HepG2 (cell line): ENCODE data around the gene BTBD19. TPM values are rescaled to one million over a fixed set of nuclear protein-coding genes. Genes with fewer than 3 reads are reported as not detected.

Experiments
- AHR ChIP-seq: IDR thresholded peaks from 2 replicates; pipeline ENCODE4 v1.6.1; 2018; ENCODE audit warnings: missing genetic modification reagents, missing compliant biosample characterization
- ASH2L ChIP-seq: fragments of 300-600, 200-600 bp; sonication (generic); IDR thresholded peaks from 2 replicates; pipeline ENCODE4 v1.7.0; 2017; ENCODE audit warnings: low read depth, mild to moderate bottlenecking, moderate library complexity, mixed read lengths, low read length; ENCODE audit not compliant: insufficient read length
- ETV5 ChIP-seq: IDR thresholded peaks from 2 replicates; pipeline ENCODE4 v1.6.1; 2018; ENCODE audit warnings: missing biosample characterization, missing genetic modification reagents, inconsistent platforms, borderline replicate concordance
- ISX ChIP-seq: sonication (generic); formaldehyde crosslinking; conservative IDR thresholded peaks from 2 replicates; pipeline ENCODE4 v1.5.0; 2020; ENCODE audit warnings: missing genetic modification reagents
- MEF2D ChIP-seq: sonication (generic); formaldehyde crosslinking; IDR thresholded peaks from 2 replicates; pipeline ENCODE4 v1.5.1; 2020; ENCODE audit warnings: mild to moderate bottlenecking, missing genetic modification reagents
- MIER3 ChIP-seq: IDR thresholded peaks from 2 replicates; pipeline ENCODE4 v1.6.1; 2016; ENCODE audit warnings: missing compliant biosample characterization, borderline replicate concordance
- SRF ChIP-seq: IDR thresholded peaks from 2 replicates; pipeline ENCODE4 v1.6.1; 2011; ENCODE audit warnings: mild to moderate bottlenecking, low read depth, low read length, moderate library complexity
- TRIM24 ChIP-seq: sonication (generic); formaldehyde crosslinking; IDR thresholded peaks from 2 replicates; pipeline ENCODE4 v1.8.0; 2022; ENCODE audit warnings: mild to moderate bottlenecking, missing genetic modification reagents
- ZNF382 ChIP-seq: sonication (generic); formaldehyde crosslinking; IDR thresholded peaks from 2 replicates; pipeline ENCODE4 v1.5.0; 2020; ENCODE audit warnings: missing genetic modification reagents, mild to moderate bottlenecking, borderline replicate concordance
- ZNF563 ChIP-seq: sonication (generic); formaldehyde crosslinking; IDR thresholded peaks from 2 replicates; pipeline ENCODE4 v1.8.0; 2022; ENCODE audit warnings: mild to moderate bottlenecking, moderate library complexity, missing genetic modification reagents
- ZNF777 ChIP-seq: sonication (generic); formaldehyde crosslinking; IDR thresholded peaks from 2 replicates; pipeline ENCODE4 v1.4.0; 2020; ENCODE audit warnings: missing genetic modification reagents
- polyA plus RNA-seq, 8 experiments: library from polyadenylated mRNA; depleted of rRNA in 3 of 8; stranded (reverse) in 7 of 8; unstranded in 1 of 8; fragments of >200 nt; fragmentation: Illumina TruSeq in 4 of 8; extraction: Trizol in 4 of 8; gene quantifications; 2 replicates each; pipeline versions ENCODE4 v1.2.1 to v1.2.3, GENCODE V29; 2011 to 2016; ENCODE audit warnings: low read depth in 4 of 8, missing spikeins in 1 of 8, mixed read lengths in 1 of 8; ENCODE audit not compliant: insufficient read depth in 1 of 8
- total RNA-seq, 5 experiments: library from RNA; depleted of rRNA; stranded (reverse); fragments of >200 nt; fragmentation: Illumina TruSeq; extraction: Trizol; gene quantifications; 2 replicates each; pipeline ENCODE4 v1.2.3, GENCODE V29; 2016; ENCODE audit warnings: low read depth in 1 of 5
- TF ChIP-seq, protein P1 (sequence below), 2 experiments: IDR thresholded peaks; 2 replicates each; pipeline ENCODE4 v1.6.1; 2011 to 2012; ENCODE audit warnings: low read length in 2 of 2, borderline replicate concordance in 1 of 2, low read depth in 1 of 2, mild to moderate bottlenecking in 1 of 2, moderate library complexity in 1 of 2
- TF ChIP-seq, protein P2 (sequence below): sonication (generic); formaldehyde crosslinking; IDR thresholded peaks from 2 replicates; pipeline ENCODE4 v1.4.0; 2020; ENCODE audit warnings: missing genetic modification reagents, mild to moderate bottlenecking, borderline replicate concordance
- TF ChIP-seq, protein P3 (sequence below): sonication (generic); formaldehyde crosslinking; IDR thresholded peaks from 2 replicates; pipeline ENCODE4 v1.5.1; 2020; ENCODE audit warnings: missing genetic modification reagents, mild to moderate bottlenecking, borderline replicate concordance
- TF ChIP-seq, protein P4 (sequence below): sonication (generic); formaldehyde crosslinking; IDR thresholded peaks from 2 replicates; pipeline ENCODE4 v1.9.0; 2021; ENCODE audit warnings: missing genetic modification reagents, mild to moderate bottlenecking, borderline replicate concordance
- TF ChIP-seq, protein P5 (sequence below): sonication (generic); formaldehyde crosslinking; IDR thresholded peaks from 2 replicates; pipeline ENCODE4 v1.4.0; 2020; ENCODE audit warnings: missing genetic modification reagents, borderline replicate concordance

Gene BTBD19
- total and polyA plus RNA-seq, 2 of the 13 experiments (the other 11 are each of a cell fraction or from before 2014, with no cell fraction given): 2.7 to 6.7 TPM

DNA sequence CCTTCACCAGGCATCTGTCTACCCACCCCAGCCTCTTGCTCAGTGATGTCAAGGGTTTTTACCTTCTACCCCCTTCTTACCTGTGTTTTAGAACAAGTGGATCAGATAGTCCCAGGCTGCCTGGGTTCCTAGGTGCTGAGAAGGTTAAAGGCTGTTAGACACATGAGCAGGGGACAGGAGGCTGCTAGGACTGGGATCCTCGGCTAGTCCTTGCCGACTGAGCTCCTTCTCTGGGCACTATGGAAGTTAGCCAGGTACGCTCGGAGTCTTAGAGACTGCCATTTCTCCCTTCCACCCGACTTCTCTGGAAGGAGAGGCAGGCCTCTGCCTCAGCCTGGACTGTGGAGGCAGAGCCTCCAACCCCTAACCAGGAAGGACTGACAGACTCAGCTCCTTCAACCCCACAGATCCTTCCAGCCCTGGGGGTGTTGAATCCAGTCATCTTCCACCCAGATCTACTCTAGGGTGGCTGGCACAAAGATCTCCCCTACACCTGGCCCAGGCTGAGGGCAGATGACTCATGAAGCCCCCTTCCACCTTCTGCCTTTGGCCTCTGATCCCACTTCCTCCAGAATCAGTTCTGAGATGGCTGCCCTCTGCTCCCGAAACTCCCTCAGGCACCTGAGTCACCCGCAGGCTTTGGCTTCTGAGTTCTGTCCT is 1.5 kb upstream of the BTBD19 start, which contains the start of gene DYNLT4 (continued):
- TF ChIP-seq, protein P1, sequence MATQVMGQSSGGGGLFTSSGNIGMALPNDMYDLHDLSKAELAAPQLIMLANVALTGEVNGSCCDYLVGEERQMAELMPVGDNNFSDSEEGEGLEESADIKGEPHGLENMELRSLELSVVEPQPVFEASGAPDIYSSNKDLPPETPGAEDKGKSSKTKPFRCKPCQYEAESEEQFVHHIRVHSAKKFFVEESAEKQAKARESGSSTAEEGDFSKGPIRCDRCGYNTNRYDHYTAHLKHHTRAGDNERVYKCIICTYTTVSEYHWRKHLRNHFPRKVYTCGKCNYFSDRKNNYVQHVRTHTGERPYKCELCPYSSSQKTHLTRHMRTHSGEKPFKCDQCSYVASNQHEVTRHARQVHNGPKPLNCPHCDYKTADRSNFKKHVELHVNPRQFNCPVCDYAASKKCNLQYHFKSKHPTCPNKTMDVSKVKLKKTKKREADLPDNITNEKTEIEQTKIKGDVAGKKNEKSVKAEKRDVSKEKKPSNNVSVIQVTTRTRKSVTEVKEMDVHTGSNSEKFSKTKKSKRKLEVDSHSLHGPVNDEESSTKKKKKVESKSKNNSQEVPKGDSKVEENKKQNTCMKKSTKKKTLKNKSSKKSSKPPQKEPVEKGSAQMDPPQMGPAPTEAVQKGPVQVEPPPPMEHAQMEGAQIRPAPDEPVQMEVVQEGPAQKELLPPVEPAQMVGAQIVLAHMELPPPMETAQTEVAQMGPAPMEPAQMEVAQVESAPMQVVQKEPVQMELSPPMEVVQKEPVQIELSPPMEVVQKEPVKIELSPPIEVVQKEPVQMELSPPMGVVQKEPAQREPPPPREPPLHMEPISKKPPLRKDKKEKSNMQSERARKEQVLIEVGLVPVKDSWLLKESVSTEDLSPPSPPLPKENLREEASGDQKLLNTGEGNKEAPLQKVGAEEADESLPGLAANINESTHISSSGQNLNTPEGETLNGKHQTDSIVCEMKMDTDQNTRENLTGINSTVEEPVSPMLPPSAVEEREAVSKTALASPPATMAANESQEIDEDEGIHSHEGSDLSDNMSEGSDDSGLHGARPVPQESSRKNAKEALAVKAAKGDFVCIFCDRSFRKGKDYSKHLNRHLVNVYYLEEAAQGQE (IDR thresholded peaks at IDR 0.05; ENCODE audit: borderline replicate concordance in 1 of 2, low read depth in 1 of 2, low read length in 2 of 2): peak in 1 of 2 experiments; percentile 28; a peak in 1 of 4 replicates
- TF ChIP-seq ASH2L (peak; percentile 8), ISX (CRISPR knock-in tag) (no peak), TRIM24 (CRISPR knock-in tag) (no peak), ZNF563 (CRISPR knock-in tag) (no peak), AHR (CRISPR knock-in tag) (no peak), ETV5 (no peak), SRF (no peak), ZNF777 (CRISPR knock-in tag) (no peak), MIER3 (CRISPR knock-in tag) (no peak), MEF2D (no peak), ZNF382 (CRISPR knock-in tag) (no peak)
- TF ChIP-seq, protein P2, sequence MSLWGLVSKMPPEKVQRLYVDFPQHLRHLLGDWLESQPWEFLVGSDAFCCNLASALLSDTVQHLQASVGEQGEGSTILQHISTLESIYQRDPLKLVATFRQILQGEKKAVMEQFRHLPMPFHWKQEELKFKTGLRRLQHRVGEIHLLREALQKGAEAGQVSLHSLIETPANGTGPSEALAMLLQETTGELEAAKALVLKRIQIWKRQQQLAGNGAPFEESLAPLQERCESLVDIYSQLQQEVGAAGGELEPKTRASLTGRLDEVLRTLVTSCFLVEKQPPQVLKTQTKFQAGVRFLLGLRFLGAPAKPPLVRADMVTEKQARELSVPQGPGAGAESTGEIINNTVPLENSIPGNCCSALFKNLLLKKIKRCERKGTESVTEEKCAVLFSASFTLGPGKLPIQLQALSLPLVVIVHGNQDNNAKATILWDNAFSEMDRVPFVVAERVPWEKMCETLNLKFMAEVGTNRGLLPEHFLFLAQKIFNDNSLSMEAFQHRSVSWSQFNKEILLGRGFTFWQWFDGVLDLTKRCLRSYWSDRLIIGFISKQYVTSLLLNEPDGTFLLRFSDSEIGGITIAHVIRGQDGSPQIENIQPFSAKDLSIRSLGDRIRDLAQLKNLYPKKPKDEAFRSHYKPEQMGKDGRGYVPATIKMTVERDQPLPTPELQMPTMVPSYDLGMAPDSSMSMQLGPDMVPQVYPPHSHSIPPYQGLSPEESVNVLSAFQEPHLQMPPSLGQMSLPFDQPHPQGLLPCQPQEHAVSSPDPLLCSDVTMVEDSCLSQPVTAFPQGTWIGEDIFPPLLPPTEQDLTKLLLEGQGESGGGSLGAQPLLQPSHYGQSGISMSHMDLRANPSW (CRISPR knock-in tag): no peak
- TF ChIP-seq, protein P3, sequence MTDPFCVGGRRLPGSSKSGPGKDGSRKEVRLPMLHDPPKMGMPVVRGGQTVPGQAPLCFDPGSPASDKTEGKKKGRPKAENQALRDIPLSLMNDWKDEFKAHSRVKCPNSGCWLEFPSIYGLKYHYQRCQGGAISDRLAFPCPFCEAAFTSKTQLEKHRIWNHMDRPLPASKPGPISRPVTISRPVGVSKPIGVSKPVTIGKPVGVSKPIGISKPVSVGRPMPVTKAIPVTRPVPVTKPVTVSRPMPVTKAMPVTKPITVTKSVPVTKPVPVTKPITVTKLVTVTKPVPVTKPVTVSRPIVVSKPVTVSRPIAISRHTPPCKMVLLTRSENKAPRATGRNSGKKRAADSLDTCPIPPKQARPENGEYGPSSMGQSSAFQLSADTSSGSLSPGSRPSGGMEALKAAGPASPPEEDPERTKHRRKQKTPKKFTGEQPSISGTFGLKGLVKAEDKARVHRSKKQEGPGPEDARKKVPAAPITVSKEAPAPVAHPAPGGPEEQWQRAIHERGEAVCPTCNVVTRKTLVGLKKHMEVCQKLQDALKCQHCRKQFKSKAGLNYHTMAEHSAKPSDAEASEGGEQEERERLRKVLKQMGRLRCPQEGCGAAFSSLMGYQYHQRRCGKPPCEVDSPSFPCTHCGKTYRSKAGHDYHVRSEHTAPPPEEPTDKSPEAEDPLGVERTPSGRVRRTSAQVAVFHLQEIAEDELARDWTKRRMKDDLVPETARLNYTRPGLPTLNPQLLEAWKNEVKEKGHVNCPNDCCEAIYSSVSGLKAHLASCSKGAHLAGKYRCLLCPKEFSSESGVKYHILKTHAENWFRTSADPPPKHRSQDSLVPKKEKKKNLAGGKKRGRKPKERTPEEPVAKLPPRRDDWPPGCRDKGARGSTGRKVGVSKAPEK (CRISPR knock-in tag): no peak
- TF ChIP-seq, protein P4, sequence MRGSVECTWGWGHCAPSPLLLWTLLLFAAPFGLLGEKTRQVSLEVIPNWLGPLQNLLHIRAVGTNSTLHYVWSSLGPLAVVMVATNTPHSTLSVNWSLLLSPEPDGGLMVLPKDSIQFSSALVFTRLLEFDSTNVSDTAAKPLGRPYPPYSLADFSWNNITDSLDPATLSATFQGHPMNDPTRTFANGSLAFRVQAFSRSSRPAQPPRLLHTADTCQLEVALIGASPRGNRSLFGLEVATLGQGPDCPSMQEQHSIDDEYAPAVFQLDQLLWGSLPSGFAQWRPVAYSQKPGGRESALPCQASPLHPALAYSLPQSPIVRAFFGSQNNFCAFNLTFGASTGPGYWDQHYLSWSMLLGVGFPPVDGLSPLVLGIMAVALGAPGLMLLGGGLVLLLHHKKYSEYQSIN: no peak
- TF ChIP-seq, protein P5, sequence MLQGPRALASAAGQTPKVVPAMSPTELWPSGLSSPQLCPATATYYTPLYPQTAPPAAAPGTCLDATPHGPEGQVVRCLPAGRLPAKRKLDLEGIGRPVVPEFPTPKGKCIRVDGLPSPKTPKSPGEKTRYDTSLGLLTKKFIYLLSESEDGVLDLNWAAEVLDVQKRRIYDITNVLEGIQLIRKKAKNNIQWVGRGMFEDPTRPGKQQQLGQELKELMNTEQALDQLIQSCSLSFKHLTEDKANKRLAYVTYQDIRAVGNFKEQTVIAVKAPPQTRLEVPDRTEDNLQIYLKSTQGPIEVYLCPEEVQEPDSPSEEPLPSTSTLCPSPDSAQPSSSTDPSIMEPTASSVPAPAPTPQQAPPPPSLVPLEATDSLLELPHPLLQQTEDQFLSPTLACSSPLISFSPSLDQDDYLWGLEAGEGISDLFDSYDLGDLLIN (CRISPR knock-in tag): no peak
